OCI-LY7 (cell line): ENCODE results near the gene AK5.

Experiments
- CTCF ChIP-seq: fragments of 200-600 bp; sonication (generic); conservative IDR thresholded peaks from 2 replicates; pipeline ENCODE4 v1.5.1; 2014; ENCODE audit warnings: mild to moderate bottlenecking, antibody characterized with exemption, low read length, moderate library complexity, mixed read lengths
- EZH2phosphoT487 ChIP-seq: fragments of 200-600 bp; sonication (generic); IDR thresholded peaks from 2 replicates; pipeline ENCODE4 v1.6.1; 2018; ENCODE audit warnings: low read depth, borderline replicate concordance, mild to moderate bottlenecking, mixed run types, antibody characterized with exemption, low read length, moderate library complexity, mixed read lengths

GRCh38 chr1:77484334-77484733 lies 202.5 kb downstream of the AK5 start:
- TF ChIP-seq CTCF: no peak
- no peak for TF ChIP-seq EZH2phosphoT487
